HG02759 (cell line): ENCODE data around the gene ATP6V0C.
"Not testable (repeated sequence)": the region's sequence is repeated elsewhere in the genome, so short reads cannot be mapped to it uniquely, and the experiment has no call there.

Experiments used
- ATAC-seq: cut with Tn5 transposase; IDR thresholded peaks from one replicate; pipeline ENCODE4 v1.9.1; 2021; ENCODE audit warnings: mild to moderate bottlenecking, moderate library complexity; ENCODE audit not compliant: unreplicated experiment

Gene ATP6V0C

DNA sequence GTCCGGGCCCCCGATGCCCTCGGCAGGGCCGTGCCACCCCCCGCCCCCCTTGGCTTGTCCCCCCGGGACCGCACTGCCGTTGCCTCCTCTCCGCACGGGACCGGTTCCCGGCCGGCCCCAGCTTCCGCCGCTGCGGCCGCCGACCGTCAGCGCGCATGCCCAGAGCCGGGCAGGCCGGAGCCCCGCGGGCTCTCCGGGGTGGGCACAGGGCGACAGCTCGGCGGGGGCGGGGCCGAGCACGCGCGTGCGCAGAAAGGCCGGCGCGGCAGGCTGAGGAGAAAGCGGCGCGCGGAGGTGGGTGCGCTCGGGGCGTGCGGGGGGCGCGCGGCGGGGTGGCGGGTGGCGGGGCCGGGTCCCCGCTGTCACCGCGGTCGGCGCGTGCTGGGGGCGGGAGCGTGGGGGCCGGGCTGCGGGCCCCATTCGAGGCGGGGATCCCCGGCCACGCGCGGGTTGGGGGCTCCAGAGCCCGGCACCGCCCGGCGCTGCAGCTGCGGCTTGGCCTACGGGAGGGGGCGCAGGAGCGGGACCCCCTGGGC, 38.8 kb upstream of the ATP6V0C start, which contains the start of gene TBC1D24:
Gene TBC1D24, plus strand, starts transcription at position 251 of the 536 bp plus-strand sequence. CDS start 21,022 bp downstream, outside the sequence.
- ATAC-seq: peak; percentile 67

GRCh38 chr16:2475413-2476344, 38.1 kb upstream of the ATP6V0C start:
- ATAC-seq: peak; percentile 12

DNA sequence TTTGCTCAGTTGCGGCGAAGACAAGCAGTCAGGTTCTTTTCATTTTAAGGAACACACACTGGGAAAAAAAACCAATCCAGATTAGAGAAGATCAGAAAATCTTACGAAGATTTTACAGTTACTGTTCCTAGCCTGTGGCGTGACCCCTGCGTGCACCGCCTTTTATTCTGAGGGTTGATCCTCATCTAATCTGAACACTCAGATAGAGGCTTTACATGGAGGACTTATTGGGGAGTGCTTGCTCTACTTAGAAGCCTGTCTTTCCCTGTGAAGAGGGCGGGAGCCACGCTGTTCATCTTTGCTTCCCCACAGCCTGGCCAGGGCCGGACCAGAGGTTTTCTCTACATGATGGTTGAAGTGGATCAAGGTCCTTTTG, 37.4 kb upstream of the ATP6V0C start:
- ATAC-seq: no peak

GRCh38 chr16:2476741-2477140, 37.0 kb upstream of the ATP6V0C start:
- ATAC-seq: no peak

- no peak for ATAC-seq
These were observed 36.4 kb upstream of the ATP6V0C start for GRCh38 chr16:2477327-2477726.

DNA sequence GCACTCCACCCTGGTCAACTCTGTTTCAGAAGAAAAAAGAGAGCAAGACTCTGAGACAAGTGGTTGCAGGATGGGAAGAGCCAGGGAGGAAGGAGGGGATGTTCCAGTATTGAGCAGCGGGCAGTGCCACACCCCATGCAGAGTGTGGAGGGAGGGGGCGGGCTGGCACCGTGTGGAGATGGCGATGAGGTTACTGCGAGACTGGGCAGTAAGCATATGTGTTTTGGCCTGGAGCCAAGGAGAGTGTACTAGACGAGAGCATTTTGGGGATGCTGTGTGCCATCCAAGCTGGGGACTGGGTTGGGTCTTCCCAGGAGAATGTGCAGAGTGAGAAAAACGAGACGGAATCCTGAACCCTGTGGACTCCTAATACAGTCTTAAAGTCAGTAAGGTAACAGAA, 35.5 kb upstream of the ATP6V0C start:
- no peak for ATAC-seq

DNA sequence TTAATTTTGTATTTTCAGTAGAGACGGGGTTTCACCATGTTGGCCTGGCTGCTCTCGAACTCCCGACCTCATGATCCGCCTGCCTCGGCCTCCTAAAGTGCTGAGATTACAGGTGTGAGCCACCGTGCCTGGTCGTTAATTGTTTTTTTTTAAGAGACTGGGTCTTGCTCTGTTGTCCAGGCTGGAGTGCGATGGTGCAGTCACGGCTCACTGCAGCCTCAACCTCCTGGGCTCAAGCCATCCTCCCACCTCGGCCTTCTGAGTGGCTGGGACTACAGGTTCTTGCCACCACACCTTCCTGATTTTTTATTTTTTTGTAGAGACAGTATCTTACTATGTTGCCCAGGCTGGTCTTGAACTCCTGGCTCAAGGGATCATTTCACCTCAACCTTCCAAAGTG, 33.8 kb upstream of the ATP6V0C start:
- not testable (repeated sequence) for ATAC-seq

DNA sequence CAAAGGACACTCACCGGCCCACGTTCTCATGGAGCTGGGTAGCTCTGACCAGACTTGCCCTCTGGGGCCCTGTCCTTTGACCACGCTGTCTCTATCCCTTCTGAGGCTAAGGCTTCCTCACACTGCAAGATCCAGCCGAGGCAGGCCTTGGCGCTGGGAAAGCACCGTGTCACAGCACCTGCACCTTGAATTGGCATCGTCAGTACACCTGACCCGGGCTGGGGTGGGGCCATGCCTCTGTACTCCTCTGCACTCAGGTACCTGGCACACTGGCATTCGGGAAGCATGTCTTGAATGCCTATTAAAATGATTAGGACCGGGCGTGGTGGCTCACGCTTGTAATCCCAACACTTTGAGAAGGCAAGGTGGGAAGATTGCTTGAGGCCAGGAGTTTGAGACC, 32.8 kb upstream of the ATP6V0C start:
- no peak for ATAC-seq

- ATAC-seq: no peak
These were observed 32.1 kb upstream of the ATP6V0C start for GRCh38 chr16:2481676-2482075.

GRCh38 chr16:2482249-2482648, 31.5 kb upstream of the ATP6V0C start:
- ATAC-seq: no peak

- ATAC-seq: no peak
These were observed 30.8 kb upstream of the ATP6V0C start for GRCh38 chr16:2482708-2483534.

DNA sequence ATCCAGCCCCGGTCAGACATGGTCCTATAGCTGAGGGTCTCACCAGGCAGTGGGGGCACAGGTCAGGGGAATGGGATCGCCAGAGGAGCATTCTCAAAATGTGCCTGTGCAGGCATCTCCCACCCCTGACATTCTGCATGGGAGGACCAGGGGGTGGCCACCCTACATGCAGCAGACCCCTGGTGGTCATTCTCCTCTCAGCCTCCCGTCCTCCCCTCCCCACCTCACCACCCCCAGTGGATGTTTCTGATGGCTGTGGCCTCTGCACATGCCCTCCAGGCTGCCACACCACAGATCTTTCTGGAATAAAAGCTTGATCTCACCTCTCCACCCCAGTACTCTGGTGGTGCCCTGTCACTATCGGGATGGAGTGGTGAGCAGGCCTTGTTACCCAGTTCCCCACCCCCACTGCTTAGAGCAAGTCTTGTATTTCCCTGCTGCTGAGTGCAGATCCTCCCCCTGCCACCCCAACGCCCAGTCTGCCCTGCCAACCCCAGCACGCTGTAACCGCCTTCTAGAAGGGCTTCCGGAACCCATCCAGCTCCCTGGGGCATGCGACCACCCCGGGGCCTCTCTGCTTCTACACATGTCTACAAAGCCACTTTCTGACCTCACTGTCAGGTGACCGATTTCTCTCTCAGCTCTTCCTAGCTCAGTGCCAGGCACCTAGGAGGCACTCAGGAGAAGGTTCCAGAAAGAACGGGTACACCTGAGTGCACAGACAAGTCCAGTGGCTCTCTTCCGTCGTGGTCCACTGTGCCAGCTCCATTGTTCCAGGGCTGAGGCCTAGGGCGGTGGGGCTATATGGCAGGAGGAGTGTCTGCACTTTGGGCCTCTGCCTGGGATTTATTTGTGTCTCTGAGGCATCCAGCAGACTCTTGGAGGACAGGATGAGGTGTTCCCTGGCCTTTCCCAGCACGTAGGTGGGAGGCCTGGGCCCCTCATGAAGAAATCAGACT, 29.5 kb upstream of the ATP6V0C start:
- ATAC-seq: no peak

DNA sequence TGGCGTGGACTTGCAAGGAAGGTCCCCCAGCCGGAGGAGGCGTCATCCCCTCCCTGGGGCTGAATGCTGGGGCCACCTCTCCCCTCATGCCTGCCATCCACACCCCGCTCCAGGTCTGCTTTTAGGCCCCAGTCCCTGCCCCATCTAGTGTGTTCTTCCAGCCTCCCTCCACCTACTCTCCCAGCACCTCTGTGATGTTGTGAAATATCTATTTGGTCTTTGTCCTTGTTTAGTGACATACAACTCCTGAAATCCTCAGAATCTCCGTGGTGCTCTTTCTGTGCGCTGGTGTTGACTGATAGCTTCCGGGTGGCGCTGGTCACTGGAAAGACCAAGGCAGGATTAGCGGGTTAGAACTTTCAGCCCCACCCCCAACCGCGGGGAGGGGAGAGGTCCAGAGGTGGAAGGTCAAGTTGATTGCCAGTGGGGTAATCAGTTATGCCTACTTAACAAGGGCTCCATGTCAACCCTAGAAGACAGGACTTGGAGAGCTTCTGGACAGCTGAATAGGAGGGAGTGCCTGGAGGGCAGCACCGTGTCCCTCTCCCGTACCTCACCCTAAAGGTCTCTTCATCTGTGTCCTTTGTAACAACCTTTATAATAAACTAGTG, 28.7 kb upstream of the ATP6V0C start:
- no peak for ATAC-seq

- ATAC-seq: no peak
These were observed 27.8 kb upstream of the ATP6V0C start for GRCh38 chr16:2485811-2486507.

- ATAC-seq: peak; percentile 81
These were observed 26.9 kb upstream of the ATP6V0C start for GRCh38 chr16:2486645-2487516.

- no peak for ATAC-seq
These were observed 26.3 kb upstream of the ATP6V0C start for GRCh38 chr16:2487517-2487842.

- ATAC-seq: no peak
These were observed 25.7 kb upstream of the ATP6V0C start for GRCh38 chr16:2487903-2488531.

DNA sequence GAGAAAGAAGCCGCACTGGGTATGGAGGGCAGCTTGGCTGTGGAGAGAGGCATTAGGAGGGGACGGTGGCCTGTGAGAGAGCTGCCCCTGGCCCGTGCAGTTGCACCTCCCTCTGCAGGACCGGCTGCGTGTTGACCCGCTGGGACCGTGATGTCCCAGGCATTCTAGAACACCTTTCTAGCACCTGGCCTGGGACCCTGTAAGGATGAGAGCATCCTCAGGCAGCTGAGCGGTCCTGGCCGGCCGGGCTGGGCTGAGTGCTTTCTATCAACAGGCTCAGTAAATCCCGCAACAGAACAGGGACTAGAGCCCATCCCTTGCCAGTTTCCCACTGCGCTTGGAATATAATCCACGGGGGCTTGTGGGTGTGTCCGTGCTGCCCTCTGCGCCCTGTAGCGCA, 24.2 kb upstream of the ATP6V0C start:
- no peak for ATAC-seq
